PFSK-1 (cell line): ENCODE data around the gene MAN2B1.

Experiments
- FOXP2 ChIP-seq: optimal IDR thresholded peaks from 2 replicates; pipeline ENCODE3; 2011; ENCODE audit warnings: borderline replicate concordance, control low read depth, inconsistent platforms; ENCODE audit not compliant: insufficient read depth; ENCODE audit errors: extremely low read length, extremely low read depth
- POLR2AphosphoS5 ChIP-seq: IDR thresholded peaks from 2 replicates; pipeline ENCODE4 v1.6.1; 2012; ENCODE audit warnings: low read depth, mild to moderate bottlenecking, control low read depth, low read length, moderate library complexity
- SIN3A ChIP-seq: IDR thresholded peaks from 2 replicates; pipeline ENCODE4 v1.6.1; 2012; ENCODE audit warnings: mild to moderate bottlenecking, low read length, moderate library complexity, borderline replicate concordance; ENCODE audit not compliant: insufficient read depth
- TAF1 ChIP-seq: IDR thresholded peaks from 2 replicates; pipeline ENCODE4 v1.6.1; 2012; ENCODE audit warnings: low read length, control low read depth, borderline replicate concordance; ENCODE audit not compliant: insufficient read depth
- TF ChIP-seq, protein P1 (sequence below), 2 experiments: IDR thresholded peaks; 2 replicates each; pipeline versions ENCODE4 v1.6.1 to v1.8.0; 2011 to 2012; ENCODE audit warnings: low read depth in 2 of 2, low read length in 2 of 2, control low read depth in 1 of 2, inconsistent platforms in 1 of 2, mild to moderate bottlenecking in 1 of 2, moderate library complexity in 1 of 2; ENCODE audit not compliant: insufficient read depth in 1 of 2

Gene MAN2B1

DNA sequence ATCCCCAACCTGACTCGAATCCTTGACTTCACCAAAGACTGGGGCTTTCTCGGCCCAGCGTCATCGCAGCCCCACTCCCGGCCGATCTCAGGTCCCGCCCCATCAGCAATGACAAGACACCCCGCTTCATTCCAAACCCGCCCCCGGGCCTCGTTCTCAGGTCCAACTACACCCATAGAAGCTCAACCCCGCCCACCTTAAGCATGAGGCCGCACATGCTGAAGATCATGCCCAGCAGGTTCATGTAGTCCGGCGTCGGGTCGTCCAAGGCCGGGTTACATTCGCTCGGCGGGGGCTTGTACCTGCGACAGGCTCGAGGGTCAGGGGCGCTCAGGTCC is 2.4 kb upstream of the MAN2B1 start:
- TF ChIP-seq SIN3A (no peak), POLR2AphosphoS5 (no peak), FOXP2 (no peak), TAF1 (no peak)
- TF ChIP-seq, protein P1, sequence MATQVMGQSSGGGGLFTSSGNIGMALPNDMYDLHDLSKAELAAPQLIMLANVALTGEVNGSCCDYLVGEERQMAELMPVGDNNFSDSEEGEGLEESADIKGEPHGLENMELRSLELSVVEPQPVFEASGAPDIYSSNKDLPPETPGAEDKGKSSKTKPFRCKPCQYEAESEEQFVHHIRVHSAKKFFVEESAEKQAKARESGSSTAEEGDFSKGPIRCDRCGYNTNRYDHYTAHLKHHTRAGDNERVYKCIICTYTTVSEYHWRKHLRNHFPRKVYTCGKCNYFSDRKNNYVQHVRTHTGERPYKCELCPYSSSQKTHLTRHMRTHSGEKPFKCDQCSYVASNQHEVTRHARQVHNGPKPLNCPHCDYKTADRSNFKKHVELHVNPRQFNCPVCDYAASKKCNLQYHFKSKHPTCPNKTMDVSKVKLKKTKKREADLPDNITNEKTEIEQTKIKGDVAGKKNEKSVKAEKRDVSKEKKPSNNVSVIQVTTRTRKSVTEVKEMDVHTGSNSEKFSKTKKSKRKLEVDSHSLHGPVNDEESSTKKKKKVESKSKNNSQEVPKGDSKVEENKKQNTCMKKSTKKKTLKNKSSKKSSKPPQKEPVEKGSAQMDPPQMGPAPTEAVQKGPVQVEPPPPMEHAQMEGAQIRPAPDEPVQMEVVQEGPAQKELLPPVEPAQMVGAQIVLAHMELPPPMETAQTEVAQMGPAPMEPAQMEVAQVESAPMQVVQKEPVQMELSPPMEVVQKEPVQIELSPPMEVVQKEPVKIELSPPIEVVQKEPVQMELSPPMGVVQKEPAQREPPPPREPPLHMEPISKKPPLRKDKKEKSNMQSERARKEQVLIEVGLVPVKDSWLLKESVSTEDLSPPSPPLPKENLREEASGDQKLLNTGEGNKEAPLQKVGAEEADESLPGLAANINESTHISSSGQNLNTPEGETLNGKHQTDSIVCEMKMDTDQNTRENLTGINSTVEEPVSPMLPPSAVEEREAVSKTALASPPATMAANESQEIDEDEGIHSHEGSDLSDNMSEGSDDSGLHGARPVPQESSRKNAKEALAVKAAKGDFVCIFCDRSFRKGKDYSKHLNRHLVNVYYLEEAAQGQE (IDR thresholded peaks at IDR 0.05; ENCODE audit: insufficient read depth in 1 of 2, low read depth in 2 of 2, low read length in 2 of 2), result no peak

DNA sequence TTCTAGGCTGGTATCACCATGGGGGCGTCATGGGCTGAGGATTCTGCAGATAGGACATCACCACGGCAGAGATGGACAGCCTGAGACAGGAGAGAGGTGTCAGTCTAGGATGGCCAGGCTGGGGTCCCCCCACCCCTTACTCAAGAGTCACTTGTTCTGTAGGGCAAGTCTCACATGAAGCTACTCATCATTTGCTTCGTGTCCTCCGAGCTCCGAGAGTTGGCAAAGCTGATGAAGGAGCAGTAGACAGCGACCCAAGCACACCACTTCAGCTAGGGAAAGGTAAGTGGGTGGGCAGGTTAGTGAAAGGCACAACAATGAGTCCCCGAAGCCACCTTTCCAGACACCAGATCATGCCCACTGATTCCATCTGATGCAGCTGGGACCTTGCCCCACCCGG is 1.8 kb upstream of the MAN2B1 start:
- no peak for TF ChIP-seq FOXP2
- no peak for TF ChIP-seq POLR2AphosphoS5
- TF ChIP-seq, protein P1 (IDR thresholded peaks at IDR 0.05; ENCODE audit: insufficient read depth in 1 of 2, low read depth in 2 of 2, low read length in 2 of 2), result no peak
- no peak for TF ChIP-seq SIN3A
- TF ChIP-seq TAF1, result no peak

DNA sequence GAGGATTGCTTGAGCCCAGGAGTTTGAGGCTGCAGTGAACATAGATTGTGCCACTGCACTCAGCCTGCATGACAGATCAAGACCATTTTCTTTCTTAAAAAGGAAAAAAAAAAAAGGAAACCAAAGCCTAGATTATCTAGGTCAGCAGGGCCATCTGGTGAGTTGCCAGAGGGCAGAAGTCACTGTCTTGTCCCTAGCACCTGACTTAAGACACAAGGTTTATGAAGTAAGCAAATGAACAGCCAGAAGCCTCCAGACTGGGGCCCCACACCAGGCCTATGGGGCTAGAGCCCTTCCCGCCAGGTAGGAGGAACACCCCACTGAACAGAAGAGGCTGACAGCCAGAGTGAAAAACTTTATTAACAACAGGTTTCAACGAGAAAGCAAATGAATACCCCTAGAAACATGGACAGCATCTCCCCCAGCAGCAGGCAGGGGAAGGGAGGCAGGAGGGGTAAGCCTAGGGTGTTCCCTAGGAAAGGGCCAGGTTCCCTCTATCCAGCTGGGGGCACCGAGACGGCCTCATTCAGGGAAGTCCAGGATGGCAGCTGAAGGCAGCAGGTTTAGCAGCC is 1.3 kb upstream of the MAN2B1 start:
- TF ChIP-seq SIN3A (no peak), POLR2AphosphoS5 (no peak), TAF1 (no peak), FOXP2 (no peak)
- TF ChIP-seq, protein P1 (IDR thresholded peaks at IDR 0.05; ENCODE audit: insufficient read depth in 1 of 2, low read depth in 2 of 2, low read length in 2 of 2), result no peak

DNA sequence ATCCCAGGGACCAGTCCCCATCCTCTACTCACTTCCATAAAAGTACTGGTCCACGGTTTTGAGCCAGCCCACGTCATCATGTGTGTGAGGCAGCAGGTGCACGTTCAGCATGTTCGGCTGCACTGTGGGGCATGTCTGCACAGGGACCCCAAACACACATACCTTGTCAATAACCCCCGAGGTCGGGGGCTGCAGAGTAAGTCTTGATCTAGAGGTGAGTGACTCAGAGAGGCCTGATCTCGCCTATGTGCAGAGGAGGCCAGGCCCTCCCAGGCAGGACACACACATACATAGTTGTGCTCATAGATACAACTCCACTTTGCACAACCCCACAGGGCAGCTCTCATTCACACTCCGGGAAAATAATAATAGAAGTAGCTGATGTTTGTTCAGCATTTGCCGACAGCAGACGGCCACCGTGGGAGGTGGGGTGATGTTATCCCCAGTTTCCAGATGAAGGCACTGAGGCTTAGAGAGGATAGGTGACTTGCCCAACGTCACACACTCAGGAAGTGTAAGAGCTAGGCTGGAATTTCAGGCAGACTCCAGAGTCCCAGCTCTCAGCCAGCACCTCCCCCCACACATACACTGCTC is 774 bp downstream of the MAN2B1 start:
- TF ChIP-seq SIN3A (no peak), FOXP2 (no peak), POLR2AphosphoS5 (no peak), TAF1 (no peak)
- TF ChIP-seq, protein P1 (IDR thresholded peaks at IDR 0.05; ENCODE audit: insufficient read depth in 1 of 2, low read depth in 2 of 2, low read length in 2 of 2), result no peak
